Ishikawa (cell line): ENCODE data around the gene C19orf44.

Source experiments
- CEBPB ChIP-seq: IDR thresholded peaks from 2 replicates; pipeline ENCODE4 v1.6.1; 2012
- CREB1 ChIP-seq: IDR thresholded peaks from 2 replicates; pipeline ENCODE4 v1.6.1; 2012; ENCODE audit warnings: low read depth
- EGR1 ChIP-seq: IDR thresholded peaks from 2 replicates; pipeline ENCODE4 v1.6.1; 2012
- EP300 ChIP-seq: IDR thresholded peaks from 2 replicates; pipeline ENCODE4 v1.6.1; 2012; ENCODE audit warnings: borderline replicate concordance
- FOXM1 ChIP-seq: IDR thresholded peaks from 2 replicates; pipeline ENCODE4 v1.6.1; 2012; ENCODE audit warnings: low read depth, borderline replicate concordance
- NFIC ChIP-seq: IDR thresholded peaks from 2 replicates; pipeline ENCODE4 v1.6.1; 2012
- RAD21 ChIP-seq: IDR thresholded peaks from 2 replicates; pipeline ENCODE4 v1.6.1; 2012; ENCODE audit warnings: low read depth
- REST ChIP-seq: IDR thresholded peaks from 2 replicates; pipeline ENCODE4 v1.6.1; 2012; ENCODE audit warnings: low read depth, mild to moderate bottlenecking
- TAF1 ChIP-seq: IDR thresholded peaks from 2 replicates; pipeline ENCODE4 v1.6.1; 2012; ENCODE audit warnings: low read depth, mild to moderate bottlenecking
- TCF12 ChIP-seq: IDR thresholded peaks from 2 replicates; pipeline ENCODE4 v1.6.1; 2012; ENCODE audit warnings: low read depth
- TEAD4 ChIP-seq: IDR thresholded peaks from 2 replicates; pipeline ENCODE4 v1.6.1; 2012
- USF1 ChIP-seq: IDR thresholded peaks from 2 replicates; pipeline ENCODE4 v1.6.1; 2012
- YY1 ChIP-seq: IDR thresholded peaks from 2 replicates; pipeline ENCODE4 v1.6.1; 2012; ENCODE audit warnings: low read depth
- ZBTB7A ChIP-seq: IDR thresholded peaks from 2 replicates; pipeline ENCODE4 v1.6.1; 2012; ENCODE audit warnings: low read depth
- TF ChIP-seq, protein P1 (sequence below): IDR thresholded peaks from 2 replicates; pipeline ENCODE4 v1.6.1; 2012

C19orf44 gene

DNA sequence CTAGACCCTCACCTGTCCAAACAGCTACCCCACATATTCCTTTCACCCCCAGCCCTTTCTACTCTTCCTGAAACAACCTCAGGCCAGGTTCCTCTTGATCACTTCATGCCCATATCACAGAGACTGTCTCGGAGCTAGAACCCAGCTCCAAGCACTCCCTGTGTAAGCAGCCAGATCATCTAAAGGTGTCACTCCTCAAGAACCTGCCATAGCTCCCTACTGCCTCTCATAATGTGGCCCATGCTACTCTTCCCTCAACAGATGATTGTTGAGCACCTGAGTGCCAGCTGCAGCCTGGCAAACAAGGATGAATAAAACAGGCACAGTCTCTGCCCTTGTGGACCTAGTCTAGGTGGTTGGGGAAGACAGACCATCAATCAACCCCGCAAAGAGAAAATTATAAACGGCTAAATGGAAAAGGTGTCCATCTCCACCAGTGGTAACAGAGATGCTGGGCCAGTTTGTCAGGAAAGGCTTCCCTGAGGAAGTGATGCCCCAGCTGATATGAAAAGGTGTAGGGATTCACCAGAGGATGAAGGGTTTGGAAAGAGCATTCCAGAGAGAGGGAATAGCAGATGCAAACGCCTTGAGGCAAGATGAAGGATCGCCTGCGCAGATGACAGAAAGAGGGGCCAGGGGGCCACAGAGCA is 32.7 kb upstream of the C19orf44 start:
- TF ChIP-seq NFIC, result no peak
- no peak for TF ChIP-seq FOXM1
- no peak for TF ChIP-seq ZBTB7A
- TF ChIP-seq CREB1, result no peak
- no peak for TF ChIP-seq EP300
- no peak for TF ChIP-seq CEBPB
- no peak for TF ChIP-seq EGR1
- TF ChIP-seq TAF1, result no peak
- TF ChIP-seq TEAD4, result no peak
- no peak for TF ChIP-seq YY1

GRCh38 chr19:16463991-16464575 is 32.1 kb upstream of the C19orf44 start:
- 0 out of 2 replicates have a peak, but pooled peaks have one; percentile 16 for TF ChIP-seq TCF12
- TF ChIP-seq FOXM1, result no peak

GRCh38 chr19:16465239-16465638 is 31.0 kb upstream of the C19orf44 start:
- no peak for TF ChIP-seq EP300
- no peak for TF ChIP-seq RAD21
- no peak for TF ChIP-seq CREB1
- no peak for TF ChIP-seq REST
- no peak for TF ChIP-seq USF1
- TF ChIP-seq EGR1, result no peak
- TF ChIP-seq FOXM1, result no peak
- no peak for TF ChIP-seq TAF1
- TF ChIP-seq TCF12, result no peak
- TF ChIP-seq, protein P1, sequence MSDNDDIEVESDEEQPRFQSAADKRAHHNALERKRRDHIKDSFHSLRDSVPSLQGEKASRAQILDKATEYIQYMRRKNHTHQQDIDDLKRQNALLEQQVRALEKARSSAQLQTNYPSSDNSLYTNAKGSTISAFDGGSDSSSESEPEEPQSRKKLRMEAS, result no peak
- no peak for TF ChIP-seq ZBTB7A
- no peak for TF ChIP-seq CEBPB
- no peak for TF ChIP-seq YY1
- no peak for TF ChIP-seq NFIC
- TF ChIP-seq TEAD4, result no peak

DNA sequence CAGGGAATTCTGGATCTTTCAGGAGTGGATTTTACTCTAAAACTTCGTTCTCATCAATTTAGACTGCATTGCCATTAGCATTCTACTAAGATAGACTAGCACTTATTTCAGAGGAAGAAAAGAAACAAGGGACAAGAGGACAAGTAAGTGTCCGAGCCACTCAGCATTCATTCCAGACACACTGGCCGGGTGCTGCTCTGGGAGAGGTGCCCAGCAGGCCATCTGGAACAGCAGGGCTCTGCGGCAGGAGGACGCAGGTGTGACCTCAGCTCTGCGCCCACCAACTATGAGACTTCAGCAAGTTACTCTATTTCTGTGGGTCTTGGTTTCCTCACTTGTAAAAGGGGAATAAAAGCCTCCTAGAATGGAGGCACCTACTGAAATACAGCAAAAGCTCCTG is 28.6 kb upstream of the C19orf44 start:
- no peak for TF ChIP-seq CEBPB

- TF ChIP-seq FOXM1 (no peak), USF1 (no peak), EGR1 (no peak), TAF1 (no peak), REST (no peak), TCF12 (no peak)
Observed at GRCh38 chr19:16470541-16470910, 25.7 kb upstream of the C19orf44 start.

GRCh38 chr19:16470911-16471811 is 25.0 kb upstream of the C19orf44 start:
- TF ChIP-seq, protein P1, result 0 out of 2 replicates have a peak, but pooled peaks have one; percentile 6
- no peak for TF ChIP-seq CREB1
- TF ChIP-seq USF1, result no peak
